ENCODE results near the gene TSC22D2. TPM values are rescaled to one million over a fixed set of nuclear protein-coding genes. Genes with fewer than 3 reads are reported as not detected.

Gene TSC22D2
- polyA plus RNA-seq, 4 donors = 50.3 to 75.3 (median 67.8) TPM

GRCh38 chr3:150410311-150411105 lies 2.4 kb downstream of the TSC22D2 start:
- DNase-seq (ENCODE audit: low read depth in 4 of 4, low spot score in 3 of 4) = no peak

GRCh38 chr3:150411106-150411460 lies 3.0 kb downstream of the TSC22D2 start:
- no peak for DNase-seq (ENCODE audit: low read depth in 4 of 4, low spot score in 3 of 4)

DNA sequence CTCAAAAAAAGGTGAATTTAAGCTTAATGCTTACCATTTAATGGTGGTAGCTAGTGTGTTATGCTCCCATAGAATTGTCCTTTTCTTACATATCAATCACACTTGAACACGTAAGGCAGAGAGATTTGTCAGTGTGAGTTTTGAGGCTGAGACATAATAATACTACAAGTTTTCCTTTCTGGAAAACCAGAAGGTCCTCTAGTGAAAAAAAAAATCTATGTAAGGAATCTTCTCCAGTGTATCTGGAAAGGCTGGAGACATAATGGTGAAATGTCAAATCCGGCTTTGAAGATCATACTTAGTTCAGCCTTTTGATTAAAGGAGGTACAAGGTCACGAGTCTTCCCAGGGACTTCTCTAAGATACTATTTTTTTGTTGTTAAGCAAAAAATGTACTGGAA lies 3.4 kb downstream of the TSC22D2 start:
- DNase-seq (ENCODE audit: low read depth in 4 of 4, low spot score in 3 of 4) = no peak

DNA sequence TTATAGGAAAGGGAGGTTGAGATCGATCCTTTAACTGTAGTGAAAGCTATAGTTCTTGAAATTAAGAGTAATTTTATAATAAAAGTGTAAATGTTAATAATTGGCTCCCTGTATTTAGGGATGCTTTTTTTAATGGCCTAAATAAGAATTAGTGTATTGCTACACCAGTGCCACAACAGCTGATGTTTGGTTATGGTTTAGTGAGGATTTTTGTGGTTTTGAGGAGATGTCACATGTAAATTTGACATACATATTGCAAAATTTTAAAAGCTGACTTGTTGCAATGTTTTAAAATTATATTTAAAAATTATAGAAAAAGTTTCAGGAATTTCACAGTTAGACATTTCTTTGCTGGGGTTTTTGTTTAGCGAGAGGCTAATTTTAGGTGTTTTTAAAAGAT lies 3.9 kb downstream of the TSC22D2 start:
- no peak for DNase-seq (ENCODE audit: low read depth in 4 of 4, low spot score in 3 of 4)

DNA sequence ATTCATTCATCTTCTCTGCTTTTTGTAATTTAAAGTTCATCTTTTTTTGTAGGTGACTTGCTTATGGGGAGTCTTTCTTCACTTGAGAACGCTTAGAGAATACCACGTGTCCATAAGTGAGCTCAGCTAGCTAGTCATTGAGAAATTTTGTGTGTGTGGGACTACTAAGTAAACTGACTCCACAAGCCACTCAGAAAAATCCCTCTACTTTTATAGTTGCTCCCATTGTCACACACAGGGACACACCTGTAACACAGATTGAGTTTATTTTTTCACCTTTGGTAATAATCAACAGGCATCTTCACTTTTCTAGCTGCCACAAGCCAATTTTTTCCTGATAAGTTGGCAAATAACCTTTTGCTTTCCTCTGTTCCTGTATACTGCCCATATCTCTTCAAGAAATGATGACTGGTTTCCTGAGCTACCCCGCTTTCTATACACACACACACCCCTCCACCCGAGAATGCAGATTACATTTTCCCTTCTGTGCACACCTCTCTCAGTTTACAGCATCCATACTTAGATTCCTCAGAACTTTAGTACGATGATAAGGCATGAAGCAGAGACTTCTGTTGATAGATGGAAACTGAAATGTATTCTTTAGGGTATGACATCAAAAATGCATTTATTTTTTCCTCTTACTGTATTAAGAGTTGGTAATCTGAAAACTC lies 4.6 kb downstream of the TSC22D2 start:
- DNase-seq (ENCODE audit: low read depth in 4 of 4, low spot score in 3 of 4) = no peak

DNA sequence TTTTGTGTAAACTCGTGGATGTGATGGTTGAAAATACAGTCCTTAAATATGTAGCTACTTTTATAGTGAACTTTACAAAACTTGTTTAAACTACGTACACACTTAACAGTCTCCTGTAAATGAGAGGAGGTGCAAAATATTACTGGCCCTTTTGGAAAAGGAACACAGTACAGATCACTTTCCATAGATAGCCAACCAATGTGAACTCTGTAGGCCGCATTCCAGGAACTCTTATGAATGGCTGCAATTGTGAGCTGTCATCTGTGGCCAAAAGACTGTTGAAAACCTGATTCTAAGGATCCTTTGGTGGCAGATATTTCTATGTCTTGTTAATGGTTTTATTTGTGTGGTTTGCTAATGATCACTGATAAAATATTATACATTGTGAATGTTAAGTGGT lies 6.2 kb downstream of the TSC22D2 start:
- DNase-seq (ENCODE audit: low read depth in 4 of 4, low spot score in 3 of 4) = no peak

- no peak for DNase-seq (ENCODE audit: low read depth in 4 of 4, low spot score in 3 of 4)
Observed at GRCh38 chr3:150414959-150415358, 6.9 kb downstream of the TSC22D2 start.

DNA sequence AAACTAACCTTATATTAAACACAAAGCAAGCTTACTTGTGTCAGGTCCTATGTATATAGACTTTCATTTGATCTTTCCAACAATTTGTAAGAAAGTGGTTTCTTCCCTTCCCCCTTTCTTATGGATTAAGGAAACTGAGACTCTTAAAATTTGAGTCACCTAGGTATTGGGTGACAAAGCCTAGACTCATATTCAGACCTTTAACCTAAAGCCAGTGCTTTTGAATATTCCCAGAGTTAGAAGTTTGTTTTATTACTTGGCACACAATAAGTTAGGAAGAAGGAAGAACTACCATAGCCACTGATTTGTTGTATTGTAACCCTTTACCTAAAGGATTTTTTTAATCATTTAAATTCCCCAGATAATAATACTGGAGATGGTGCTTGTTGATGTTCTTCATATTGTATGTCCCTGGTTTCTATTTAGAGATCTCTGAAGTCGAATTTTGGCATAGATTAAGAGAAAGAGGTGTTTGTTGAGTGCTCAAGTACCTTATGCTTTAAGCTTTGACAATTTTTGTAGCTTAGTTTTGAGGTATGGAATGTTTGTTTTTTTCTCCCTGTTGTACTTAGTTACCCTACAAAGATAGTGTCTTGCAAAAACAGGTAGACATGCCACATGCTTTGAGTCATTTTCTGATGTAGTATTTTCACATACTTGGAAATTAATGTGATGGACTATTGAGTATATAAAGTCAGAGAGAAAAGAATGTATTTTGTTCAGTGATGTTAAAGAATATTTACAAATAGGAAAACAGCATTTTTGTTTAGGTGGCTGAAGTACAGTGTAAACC lies 11.2 kb downstream of the TSC22D2 start:
- DNase-seq (ENCODE audit: low read depth in 4 of 4, low spot score in 3 of 4) = no peak

GRCh38 chr3:150419959-150420358 lies 11.9 kb downstream of the TSC22D2 start:
- DNase-seq (ENCODE audit: low read depth in 4 of 4, low spot score in 3 of 4) = no peak

- no peak for DNase-seq (ENCODE audit: low read depth in 4 of 4, low spot score in 3 of 4)
Observed at GRCh38 chr3:150421256-150421655, 13.2 kb downstream of the TSC22D2 start.

GRCh38 chr3:150421799-150422548 lies 13.9 kb downstream of the TSC22D2 start:
- DNase-seq (ENCODE audit: low read depth in 4 of 4, low spot score in 3 of 4) = no peak

GRCh38 chr3:150422907-150423306 lies 14.8 kb downstream of the TSC22D2 start:
- DNase-seq (ENCODE audit: low read depth in 4 of 4, low spot score in 3 of 4) = no peak

DNA sequence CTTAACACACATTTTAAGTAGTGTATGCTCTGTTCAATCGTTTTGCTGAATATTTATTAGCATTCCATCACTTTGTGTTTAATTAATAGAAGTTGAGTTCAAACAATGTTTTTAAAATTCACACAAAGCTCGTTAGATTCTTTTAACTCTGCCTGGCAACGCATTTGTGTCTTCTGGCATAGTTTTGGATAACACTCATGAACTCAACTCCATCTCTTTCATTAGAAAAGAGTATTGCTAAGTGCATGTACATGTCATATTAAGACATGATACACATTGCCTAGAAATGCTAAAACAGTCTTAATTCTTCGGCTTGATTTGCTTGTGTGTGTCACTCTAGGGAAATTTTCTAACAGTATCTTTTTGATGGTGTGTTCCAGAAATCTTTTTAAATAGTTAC lies 15.7 kb downstream of the TSC22D2 start:
- DNase-seq (ENCODE audit: low read depth in 4 of 4, low spot score in 3 of 4) = no peak

- DNase-seq (ENCODE audit: low read depth in 4 of 4, low spot score in 3 of 4) = no peak
Observed at GRCh38 chr3:150426292-150426691, 18.2 kb downstream of the TSC22D2 start.

- DNase-seq (ENCODE audit: low read depth in 4 of 4, low spot score in 3 of 4) = no peak
Observed at GRCh38 chr3:150428562-150428961, 20.5 kb downstream of the TSC22D2 start.

DNA sequence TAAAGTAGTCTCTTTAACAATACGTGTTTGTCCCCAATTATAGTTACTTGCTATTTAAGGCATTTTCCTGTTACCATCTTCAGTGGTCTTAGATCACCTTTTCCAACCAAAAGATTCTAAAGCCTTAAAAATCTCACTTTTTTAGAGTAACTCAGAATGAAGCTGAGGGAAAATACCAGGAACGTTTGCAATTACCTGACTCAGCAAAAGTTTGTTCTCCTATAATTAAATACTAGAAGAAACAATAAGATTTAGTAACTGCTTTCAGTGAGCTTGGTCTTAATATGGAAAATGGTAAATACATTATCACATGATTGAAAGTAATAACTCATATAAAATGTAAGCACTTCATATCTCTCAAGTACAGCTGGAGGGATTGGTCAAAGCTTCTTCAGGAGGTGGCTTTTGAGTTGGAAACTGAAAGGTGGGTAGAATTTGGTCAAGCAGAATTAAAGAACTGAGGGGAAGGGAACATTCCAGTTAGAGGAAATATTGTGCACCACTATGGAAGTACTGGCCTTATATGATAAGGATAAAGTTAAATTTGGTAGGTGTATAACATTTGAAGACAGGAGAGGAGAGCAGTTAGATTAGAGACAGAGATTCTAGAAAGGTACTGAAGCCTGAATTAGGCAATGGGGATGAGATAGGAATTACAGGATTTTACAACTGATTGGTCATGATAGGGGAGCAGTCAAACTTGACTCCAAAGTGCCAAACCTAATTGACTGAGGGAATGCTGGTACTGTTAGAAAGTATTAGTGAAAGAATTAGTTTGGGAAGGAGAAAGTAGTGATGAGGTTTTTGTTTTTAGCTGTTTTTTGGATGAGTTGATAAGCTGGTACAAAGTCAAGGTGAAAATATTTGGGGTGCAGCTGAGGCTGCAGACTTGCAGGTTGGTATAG lies 21.9 kb downstream of the TSC22D2 start:
- no peak for DNase-seq (ENCODE audit: low read depth in 4 of 4, low spot score in 3 of 4)

- DNase-seq (ENCODE audit: low read depth in 4 of 4, low spot score in 3 of 4) = no peak
Observed at GRCh38 chr3:150433347-150433746, 25.2 kb downstream of the TSC22D2 start.

DNA sequence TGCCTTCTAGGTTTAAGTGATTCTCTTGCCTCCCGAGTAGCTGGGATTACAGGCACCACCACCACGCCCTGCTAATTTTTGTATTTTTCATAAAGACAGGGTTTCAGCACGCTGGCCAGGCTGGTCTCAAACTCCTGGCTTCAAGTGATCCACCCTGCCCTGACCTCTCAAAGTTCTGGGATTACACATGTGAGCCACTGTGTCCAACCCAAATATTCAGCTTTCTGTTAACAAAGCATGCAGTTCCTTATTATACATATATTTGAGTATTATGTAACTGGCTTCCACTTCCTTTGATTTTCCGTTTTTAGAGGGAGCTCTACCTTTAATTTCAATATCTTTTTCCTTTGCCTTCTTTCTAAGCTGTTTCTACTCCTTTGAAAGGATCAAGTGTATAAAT lies 26.1 kb downstream of the TSC22D2 start:
- DNase-seq (ENCODE audit: low read depth in 4 of 4, low spot score in 3 of 4) = no peak

GRCh38 chr3:150436161-150436560 lies 28.1 kb downstream of the TSC22D2 start:
- DNase-seq (ENCODE audit: low read depth in 4 of 4, low spot score in 3 of 4) = no peak

DNA sequence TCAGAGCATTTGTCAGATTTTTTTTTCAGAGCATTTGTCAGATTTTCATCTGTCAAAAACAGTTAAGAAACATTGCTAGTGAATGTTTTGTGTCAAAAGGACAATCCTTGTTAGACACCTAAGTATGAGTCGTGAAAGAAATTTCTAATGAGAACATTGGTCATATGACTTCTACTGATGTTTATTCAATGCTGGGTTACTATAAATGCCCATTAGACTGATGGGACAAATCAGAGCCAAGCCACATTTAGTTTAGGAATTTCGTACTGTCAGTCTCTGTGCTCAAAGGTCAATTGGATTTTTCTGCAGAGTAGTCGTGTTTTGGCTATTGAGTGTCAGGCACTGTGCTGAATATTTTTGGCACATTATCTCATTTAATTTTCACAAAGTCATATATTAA lies 31.6 kb downstream of the TSC22D2 start:
- no peak for DNase-seq (ENCODE audit: low read depth in 4 of 4, low spot score in 3 of 4)

Data from right renal pelvis (tissue), 4 donors.